GM23338 (cell line): ENCODE measurements around the gene H2AZ1.

Source experiments
- CREB1 ChIP-seq: fragments of 250-450 bp; sonication (Bioruptor Pico); IDR thresholded peaks from 2 replicates; pipeline ENCODE4 v1.5.0; 2020; ENCODE audit warnings: low read depth, mild to moderate bottlenecking, moderate library complexity
- CTCF ChIP-seq, 2 experiments: fragments of 200-600 bp in 1 of 2; sonication (generic) in 1 of 2; conservative IDR thresholded peaks; 2 replicates each; pipeline versions ENCODE4 v1.5.1 to v1.6.1; 2016 to 2017; ENCODE audit warnings: antibody characterized with exemption in 2 of 2, low read depth in 2 of 2, mild to moderate bottlenecking in 2 of 2, moderate library complexity in 1 of 2
- ETS1 ChIP-seq: IDR thresholded peaks from 2 replicates; pipeline ENCODE4 v1.6.1; 2016; ENCODE audit warnings: antibody characterized with exemption
- EZH2 ChIP-seq: fragments of 200-600 bp; sonication (generic); IDR thresholded peaks from one replicate; pipeline ENCODE4 v1.8.0; 2017; ENCODE audit warnings: antibody characterized with exemption, mild to moderate bottlenecking, low read depth; ENCODE audit not compliant: unreplicated experiment
- EZH2phosphoT487 ChIP-seq: fragments of 200-600 bp; sonication (generic); IDR thresholded peaks from one replicate; pipeline ENCODE4 v1.8.1; 2018; ENCODE audit warnings: antibody characterized with exemption; ENCODE audit not compliant: unreplicated experiment
- JUNB ChIP-seq: IDR thresholded peaks from one replicate; pipeline ENCODE4 v1.6.1; 2016; ENCODE audit warnings: antibody characterized with exemption; ENCODE audit not compliant: unreplicated experiment
- NANOG ChIP-seq: IDR thresholded peaks from 2 replicates; pipeline ENCODE4 v1.6.1; 2016; ENCODE audit warnings: antibody characterized with exemption, borderline replicate concordance
- POLR2AphosphoS5 ChIP-seq: IDR thresholded peaks from 2 replicates; pipeline ENCODE4 v1.6.1; 2016; ENCODE audit warnings: antibody characterized with exemption, low read depth
- REST ChIP-seq: IDR thresholded peaks from one replicate; pipeline ENCODE4 v1.6.1; 2018; ENCODE audit warnings: antibody characterized with exemption; ENCODE audit not compliant: unreplicated experiment
- STAT1 ChIP-seq: IDR thresholded peaks from one replicate; pipeline ENCODE4 v1.6.1; 2016; ENCODE audit warnings: antibody characterized with exemption; ENCODE audit not compliant: unreplicated experiment
- ZNF114 ChIP-seq: fragments of 250-450 bp; sonication (Bioruptor Pico); IDR thresholded peaks from 2 replicates; pipeline ENCODE4 v1.5.0; 2020; ENCODE audit warnings: mild to moderate bottlenecking, moderate library complexity
- ZNF331 ChIP-seq: fragments of 250-450 bp; sonication (Bioruptor Pico); IDR thresholded peaks from 2 replicates; pipeline ENCODE4 v1.5.0; 2020; ENCODE audit warnings: low read depth, mild to moderate bottlenecking, moderate library complexity

- TF ChIP-seq CTCF (conservative IDR thresholded peaks at IDR 0.05; ENCODE audit: low read depth in 2 of 2): no peak
- no peak for TF ChIP-seq REST
- TF ChIP-seq EZH2: no peak
- TF ChIP-seq EZH2phosphoT487: no peak
- TF ChIP-seq POLR2AphosphoS5: no peak
- TF ChIP-seq JUNB: no peak
- no peak for TF ChIP-seq STAT1
- no peak for TF ChIP-seq CREB1 (CRISPR knock-in tag)
- no peak for TF ChIP-seq ZNF331 (CRISPR knock-in tag)
- TF ChIP-seq ZNF114 (CRISPR knock-in tag): no peak
- TF ChIP-seq ETS1: no peak
- no peak for TF ChIP-seq NANOG
These were observed 15.7 kb upstream of the H2AZ1 start for GRCh38 chr4:99965674-99966350.
